ENCODE data around the gene BCL2. TPM values are rescaled to one million over a fixed set of nuclear protein-coding genes. Genes with fewer than 3 reads are reported as not detected.

The BCL2 gene
- total RNA-seq, 1 donor from 2014 or later, result 20.5 TPM

DNA sequence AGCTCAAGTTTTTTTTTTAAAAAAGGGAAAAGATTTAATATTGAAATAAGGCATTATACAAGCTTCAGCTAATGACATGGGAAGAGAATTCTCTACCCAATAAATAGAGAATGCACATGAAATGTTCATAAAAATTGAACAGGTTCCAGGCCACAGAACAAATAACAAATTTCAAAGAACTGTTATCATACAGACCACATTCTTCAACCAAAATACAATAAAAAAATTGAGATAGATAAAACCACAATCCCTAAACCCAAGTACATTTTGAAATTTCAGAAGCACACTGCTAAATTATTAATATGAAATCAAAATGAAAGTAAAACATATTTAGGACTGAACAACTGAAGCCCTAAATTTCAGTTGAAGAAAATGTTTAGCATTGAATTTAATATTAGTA lies 89.6 kb downstream of the BCL2 start:
- Histone ChIP-seq H3K27me3 (no peaks in the 10 kb centered on the region), H3K27ac (no peak overlapping the region), H3K36me3 (no peaks in the 10 kb centered on the region), H3K9me3 (no peaks in the 10 kb centered on the region), H3K4me1 (peaks cover 0 to 6% of the 10 kb centered on the region in 2 donors), H3K4me3 (peak overlapping the region in 1 of 2 donors; percentile 7)
- intact Hi-C loops (cut with DNase I), result no loop called here
- TF ChIP-seq, protein P1, sequence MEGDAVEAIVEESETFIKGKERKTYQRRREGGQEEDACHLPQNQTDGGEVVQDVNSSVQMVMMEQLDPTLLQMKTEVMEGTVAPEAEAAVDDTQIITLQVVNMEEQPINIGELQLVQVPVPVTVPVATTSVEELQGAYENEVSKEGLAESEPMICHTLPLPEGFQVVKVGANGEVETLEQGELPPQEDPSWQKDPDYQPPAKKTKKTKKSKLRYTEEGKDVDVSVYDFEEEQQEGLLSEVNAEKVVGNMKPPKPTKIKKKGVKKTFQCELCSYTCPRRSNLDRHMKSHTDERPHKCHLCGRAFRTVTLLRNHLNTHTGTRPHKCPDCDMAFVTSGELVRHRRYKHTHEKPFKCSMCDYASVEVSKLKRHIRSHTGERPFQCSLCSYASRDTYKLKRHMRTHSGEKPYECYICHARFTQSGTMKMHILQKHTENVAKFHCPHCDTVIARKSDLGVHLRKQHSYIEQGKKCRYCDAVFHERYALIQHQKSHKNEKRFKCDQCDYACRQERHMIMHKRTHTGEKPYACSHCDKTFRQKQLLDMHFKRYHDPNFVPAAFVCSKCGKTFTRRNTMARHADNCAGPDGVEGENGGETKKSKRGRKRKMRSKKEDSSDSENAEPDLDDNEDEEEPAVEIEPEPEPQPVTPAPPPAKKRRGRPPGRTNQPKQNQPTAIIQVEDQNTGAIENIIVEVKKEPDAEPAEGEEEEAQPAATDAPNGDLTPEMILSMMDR (IDR thresholded peaks at IDR 0.05), result no peak
- no peak for DNase-seq (ENCODE audit: low spot score in 2 of 2)

DNA sequence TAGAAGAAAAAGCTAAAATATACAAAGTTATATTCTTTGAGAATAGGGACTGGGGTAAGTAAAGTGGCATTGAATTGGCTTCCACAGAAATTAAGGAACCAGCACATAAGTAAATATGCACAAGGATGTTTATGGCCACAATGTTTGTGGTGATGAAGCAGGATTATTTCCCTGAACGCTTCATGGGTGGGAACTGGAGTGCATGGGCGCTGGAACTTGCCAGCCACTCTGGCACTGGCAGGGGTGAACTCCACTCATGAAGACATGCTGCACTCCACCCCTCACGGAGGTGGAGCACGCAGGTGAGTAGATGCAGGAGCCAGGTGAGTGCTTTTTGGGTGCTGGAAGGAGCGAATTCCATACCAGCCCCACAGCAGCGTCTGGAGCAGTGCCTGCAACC lies 94.1 kb downstream of the BCL2 start:
- no peaks in the 10 kb centered on the region for H3K36me3 ChIP-seq
- intact Hi-C loops (cut with DNase I), result no loop called here
- no peaks in the 10 kb centered on the region for H3K9me3 ChIP-seq
- no peak overlapping the region for H3K27ac ChIP-seq
- no peak overlapping the region for H3K4me3 ChIP-seq
- no peaks in the 10 kb centered on the region for H3K4me1 ChIP-seq
- H3K27me3 ChIP-seq, result no peaks in the 10 kb centered on the region
- no peak for DNase-seq (ENCODE audit: low spot score in 2 of 2)
- TF ChIP-seq, protein P1 (IDR thresholded peaks at IDR 0.05), result no peak

DNA sequence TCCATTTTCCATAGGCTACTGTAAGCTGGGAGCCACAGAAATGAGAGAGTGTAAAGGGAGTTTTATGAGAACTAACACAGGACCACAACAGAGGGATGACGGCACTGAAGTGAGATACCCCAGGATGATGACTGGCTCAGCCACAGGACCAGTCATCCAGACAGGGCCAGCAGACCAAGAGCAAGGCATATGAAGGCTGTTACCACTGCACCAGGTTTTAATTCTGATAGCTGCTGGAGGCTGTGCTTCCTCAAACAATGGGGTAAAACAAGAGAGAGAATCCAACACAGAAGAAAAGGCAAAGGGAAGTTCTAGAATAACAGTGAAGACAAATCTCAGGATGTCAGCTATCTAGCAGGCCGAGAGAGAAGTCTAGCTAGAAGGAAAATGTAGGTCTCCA lies 94.9 kb downstream of the BCL2 start:
- no peaks in the 10 kb centered on the region for H3K27me3 ChIP-seq
- H3K36me3 ChIP-seq, result no peaks in the 10 kb centered on the region
- no peak overlapping the region for H3K27ac ChIP-seq
- intact Hi-C loops (cut with DNase I), result no loop called here
- no peaks in the 10 kb centered on the region for H3K4me1 ChIP-seq
- H3K9me3 ChIP-seq, result no peaks in the 10 kb centered on the region
- TF ChIP-seq, protein P1 (IDR thresholded peaks at IDR 0.05), result no peak
- H3K4me3 ChIP-seq, result no peak overlapping the region
- no peak for DNase-seq (ENCODE audit: low spot score in 2 of 2)

GRCh38 chr18:63223837-63224236 lies 95.7 kb downstream of the BCL2 start:
- intact Hi-C loops (cut with DNase I), result no loop called here
- Histone ChIP-seq H3K4me3 (no peak overlapping the region), H3K36me3 (no peaks in the 10 kb centered on the region), H3K4me1 (no peaks in the 10 kb centered on the region), H3K9me3 (no peaks in the 10 kb centered on the region), H3K27me3 (no peaks in the 10 kb centered on the region), H3K27ac (no peak overlapping the region)
- DNase-seq (ENCODE audit: low spot score in 2 of 2), result no peak
- TF ChIP-seq, protein P1 (IDR thresholded peaks at IDR 0.05), result no peak

- intact Hi-C loops (cut with DNase I), result no loop called here
- H3K4me1 ChIP-seq, result peaks cover 0 to 6% of the 10 kb centered on the region in 2 donors
- H3K27me3 ChIP-seq, result no peaks in the 10 kb centered on the region
- H3K4me3 ChIP-seq, result no peak overlapping the region
- no peaks in the 10 kb centered on the region for H3K9me3 ChIP-seq
- TF ChIP-seq, protein P1 (IDR thresholded peaks at IDR 0.05), result no peak
- no peak for DNase-seq (ENCODE audit: low spot score in 2 of 2)
- no peak overlapping the region for H3K27ac ChIP-seq
- no peaks in the 10 kb centered on the region for H3K36me3 ChIP-seq
These were observed 98.7 kb downstream of the BCL2 start for GRCh38 chr18:63220903-63221302.

- Histone ChIP-seq H3K36me3 (no peaks in the 10 kb centered on the region), H3K27ac (no peak overlapping the region), H3K4me3 (no peak overlapping the region), H3K27me3 (no peaks in the 10 kb centered on the region), H3K4me1 (peaks cover 0 to 11% of the 10 kb centered on the region in 2 donors), H3K9me3 (no peaks in the 10 kb centered on the region)
- intact Hi-C loops (cut with DNase I), result no loop called here
- TF ChIP-seq, protein P1 (IDR thresholded peaks at IDR 0.05), result no peak
- no peak for DNase-seq (ENCODE audit: low spot score in 2 of 2)
These were observed 101.1 kb downstream of the BCL2 start for GRCh38 chr18:63218472-63218871.

Data from ascending aorta (tissue), 2 donors.